HG03439 (cell line): Measurements from ENCODE around the gene RTP5.
"Not testable (repeated sequence)": the region's sequence is repeated elsewhere in the genome, so short reads cannot be mapped to it uniquely, and the experiment has no call there.

Experiments
- ATAC-seq: cut with Tn5 transposase; IDR thresholded peaks from one replicate; pipeline ENCODE4 v1.9.1; 2021; ENCODE audit warnings: mild to moderate bottlenecking, moderate library complexity; ENCODE audit not compliant: unreplicated experiment

Gene RTP5

GRCh38 chr2:241870081-241870541 lies 582 bp downstream of the RTP5 start:
- no peak for ATAC-seq

- no peak for ATAC-seq
Measured at GRCh38 chr2:241870611-241871537, 1.3 kb downstream of the RTP5 start.

DNA sequence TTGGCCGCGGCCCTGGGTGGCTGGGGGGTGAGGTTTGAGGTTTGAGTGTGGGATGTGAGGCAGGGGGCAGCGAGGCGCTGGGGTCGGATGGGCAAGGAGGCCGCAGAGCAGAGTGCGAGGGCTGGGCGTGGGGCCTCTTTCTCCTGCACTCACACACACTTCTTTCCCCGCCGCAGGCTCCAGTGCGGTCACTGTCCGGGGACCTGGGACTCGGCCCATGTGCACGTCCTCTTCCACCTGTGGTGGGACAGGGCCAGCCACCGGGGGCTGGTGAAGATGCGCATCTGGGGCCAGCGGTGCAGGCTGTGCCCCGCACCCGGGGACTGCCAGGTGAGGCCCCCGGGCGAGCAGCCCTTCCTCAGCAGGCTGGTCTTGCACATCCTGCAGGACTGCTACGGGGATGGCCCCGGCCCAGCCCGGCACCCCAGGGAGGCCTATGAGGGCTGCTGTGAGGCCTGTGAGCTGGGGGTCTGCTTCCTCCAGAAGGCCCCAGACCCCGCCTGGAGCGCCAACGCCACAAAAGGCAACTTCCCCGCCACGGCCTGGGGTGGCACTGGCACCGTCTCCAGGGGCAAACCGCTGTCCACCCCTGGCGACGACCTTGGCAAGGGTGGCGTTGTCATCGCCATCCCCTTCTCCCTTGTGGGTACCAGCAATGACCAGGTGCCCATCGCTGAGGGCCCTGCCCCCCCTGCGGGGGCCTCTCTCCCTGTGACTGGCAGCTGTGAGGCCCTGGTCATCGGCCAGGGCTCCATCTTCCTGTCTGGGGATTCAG lies 2.2 kb downstream of the RTP5 start:
- ATAC-seq = no peak

DNA sequence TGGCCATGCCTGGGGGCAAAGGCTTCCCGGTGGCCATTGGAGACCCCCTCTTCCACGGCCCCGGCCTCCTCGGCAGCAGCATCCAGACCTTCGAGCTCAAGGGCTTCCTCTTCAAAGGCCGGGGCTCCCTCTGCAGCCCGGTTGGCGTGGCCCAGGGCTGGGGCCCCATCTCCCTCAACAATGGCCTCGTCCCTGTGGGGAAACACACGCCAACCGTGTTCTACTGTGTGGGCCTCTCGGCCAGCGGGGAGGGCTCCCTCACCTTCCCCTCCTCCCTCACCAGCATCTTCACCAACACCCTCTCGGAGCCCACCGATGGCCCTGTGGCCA lies 2.7 kb downstream of the RTP5 start:
- ATAC-seq = no peak

GRCh38 chr2:241873081-241873802 lies 3.7 kb downstream of the RTP5 start:
- no peak for ATAC-seq

DNA sequence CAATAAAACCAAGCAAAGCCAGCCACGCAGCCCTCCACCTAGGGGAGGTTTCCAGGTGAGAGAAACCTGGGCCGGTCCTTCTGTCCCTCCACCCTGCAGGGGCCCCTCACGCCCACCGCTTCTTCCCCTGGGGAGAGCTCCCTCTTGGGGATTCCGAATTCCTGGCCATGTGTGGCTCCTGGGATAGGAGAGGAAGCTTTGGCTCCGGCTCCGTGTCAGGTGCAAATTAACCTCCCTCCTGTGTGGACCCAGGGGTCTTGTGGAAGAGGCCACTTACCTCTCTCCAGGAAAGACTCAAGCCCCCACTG lies 4.2 kb downstream of the RTP5 start:
- no peak for ATAC-seq

- no peak for ATAC-seq
Measured at GRCh38 chr2:241874277-241874925, 4.9 kb downstream of the RTP5 start.

- not testable (repeated sequence) for ATAC-seq
Measured at GRCh38 chr2:241875754-241876527, 6.4 kb downstream of the RTP5 start.

GRCh38 chr2:241876528-241877196 lies 7.1 kb downstream of the RTP5 start:
- ATAC-seq = no peak

GRCh38 chr2:241877197-241877685 lies 7.7 kb downstream of the RTP5 start:
- no peak for ATAC-seq

GRCh38 chr2:241877989-241878970 lies 8.8 kb downstream of the RTP5 start:
- ATAC-seq = no peak

GRCh38 chr2:241879326-241879725 lies 9.8 kb downstream of the RTP5 start:
- no peak for ATAC-seq

DNA sequence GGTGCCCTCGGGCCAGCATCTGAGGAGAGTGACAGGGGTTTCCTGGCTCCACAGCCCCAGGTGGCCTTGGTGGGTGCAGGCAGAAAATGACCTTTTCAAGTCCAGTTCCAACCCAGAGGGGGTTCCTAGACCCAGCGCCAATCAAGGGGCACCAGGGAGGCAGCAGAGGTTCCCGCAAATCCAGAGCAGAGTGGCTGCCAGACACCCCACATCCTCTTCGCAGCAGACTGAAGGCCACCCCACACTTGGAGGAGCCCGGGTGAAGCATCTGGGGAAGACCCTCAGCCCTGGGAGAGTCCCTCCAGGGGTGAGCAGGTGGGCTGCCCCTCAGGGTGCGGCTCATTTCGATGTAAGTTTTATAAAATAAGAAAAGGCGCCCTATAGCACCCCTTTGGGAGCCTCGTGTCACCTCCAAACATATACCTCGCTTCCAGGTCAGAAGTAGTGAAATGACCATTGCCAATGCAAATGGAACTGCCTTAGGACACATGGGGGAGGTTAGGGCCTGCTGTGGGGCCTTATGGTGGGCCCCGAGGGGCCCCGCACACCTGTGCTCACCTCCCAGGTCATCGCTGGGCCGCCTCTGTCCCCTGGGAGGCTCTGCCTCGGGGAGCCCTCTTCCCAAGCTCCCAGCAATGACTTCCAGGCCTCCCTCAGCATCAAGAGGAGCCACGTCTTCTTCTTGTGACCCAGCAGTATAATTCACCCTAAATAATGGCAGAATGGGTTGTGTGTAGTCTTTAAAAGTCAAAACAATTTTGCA lies 11.0 kb downstream of the RTP5 start:
- ATAC-seq = no peak

DNA sequence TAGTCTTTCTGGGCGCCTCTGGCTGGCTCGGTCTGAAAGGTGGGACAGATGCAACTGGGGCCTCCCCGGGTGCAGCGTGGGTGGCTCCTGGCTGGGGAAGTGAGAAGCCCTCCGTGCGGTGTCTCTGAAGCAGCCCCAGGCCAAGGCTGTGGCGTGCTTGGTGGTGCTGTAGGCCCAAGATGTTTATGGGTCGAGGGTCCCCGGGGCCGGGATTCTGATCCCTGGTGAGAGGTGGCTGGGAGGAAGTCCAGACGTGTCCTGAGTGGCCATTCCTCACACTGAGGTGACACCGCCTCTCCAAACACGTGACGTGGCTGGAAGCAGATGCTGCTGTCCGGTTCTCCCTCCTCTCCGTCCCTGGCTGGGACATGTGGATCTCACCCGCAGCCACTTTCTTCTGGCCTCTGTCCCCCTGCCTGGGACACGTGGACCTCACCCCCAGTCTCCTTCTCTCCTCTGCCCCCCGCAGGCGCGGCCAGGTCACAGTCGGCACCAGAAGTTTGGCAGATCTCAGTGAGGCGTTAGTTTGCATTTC lies 12.6 kb downstream of the RTP5 start:
- peak; percentile 55 for ATAC-seq

DNA sequence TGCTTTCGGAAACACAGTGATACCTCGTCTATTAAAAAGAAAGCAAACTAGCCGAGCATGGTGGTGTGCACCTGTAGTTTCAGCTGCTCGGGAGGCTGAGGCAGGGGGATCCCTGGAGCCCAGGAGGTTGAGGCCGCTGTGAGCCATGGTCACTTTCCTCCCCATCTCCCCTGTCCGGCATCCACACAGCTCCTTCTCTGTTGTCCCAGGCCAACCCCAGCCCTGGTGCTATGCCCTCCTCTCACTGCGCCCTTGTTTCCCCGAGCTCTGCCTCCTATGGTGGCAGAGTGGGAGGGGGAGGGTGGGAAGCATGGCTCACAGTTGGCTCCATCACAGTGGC lies 15.4 kb downstream of the RTP5 start:
- ATAC-seq = no peak

- ATAC-seq = no peak
Measured at GRCh38 chr2:241885291-241885945, 15.9 kb downstream of the RTP5 start.
